H9 (cell line): Measurements from ENCODE around the gene CERS6. TPM values are rescaled to one million over a fixed set of nuclear protein-coding genes. Genes with fewer than 3 reads are reported as not detected.

Experiments
- DNase-seq: peaks from one replicate; pipeline ENCODE4 v3.0.0-alpha.2; 2017
- H2AFZ ChIP-seq: one replicate; pipeline ENCODE4 v1.6.1; 2013; ENCODE audit warnings: mild to moderate bottlenecking, low read length, control low read depth, moderate library complexity
- H2AK5ac ChIP-seq: 2 replicates; pipeline ENCODE4 v1.6.1; 2013; ENCODE audit warnings: low read length, control low read depth, mixed read lengths; ENCODE audit not compliant: insufficient read length
- H2BK120ac ChIP-seq: one replicate; pipeline ENCODE4 v1.6.1; 2013; ENCODE audit warnings: low read depth, mild to moderate bottlenecking, low read length, control low read depth, inconsistent platforms; ENCODE audit not compliant: poor library complexity, severe bottlenecking
- H2BK12ac ChIP-seq: 2 replicates; pipeline ENCODE4 v1.6.1; 2013; ENCODE audit warnings: low read length, control low read depth, mixed read lengths, low read depth; ENCODE audit not compliant: insufficient read length
- H2BK15ac ChIP-seq: 2 replicates; pipeline ENCODE4 v1.6.1; 2013; ENCODE audit warnings: low read depth, low read length, control low read depth
- H2BK20ac ChIP-seq: one replicate; pipeline ENCODE4 v1.6.1; 2013; ENCODE audit warnings: low read depth, mild to moderate bottlenecking, low read length, control low read depth, inconsistent platforms; ENCODE audit not compliant: poor library complexity, severe bottlenecking
- H2BK5ac ChIP-seq: 2 replicates; pipeline ENCODE4 v1.6.1; 2013; ENCODE audit warnings: low read length, control low read depth, mixed read lengths; ENCODE audit not compliant: insufficient read length
- H3K14ac ChIP-seq: 2 replicates; pipeline ENCODE4 v1.6.1; 2013; ENCODE audit warnings: low read length, control low read depth; ENCODE audit not compliant: insufficient read depth
- H3K18ac ChIP-seq: 2 replicates; pipeline ENCODE4 v1.6.1; 2013; ENCODE audit warnings: low read depth, mild to moderate bottlenecking, mixed read lengths, low read length, control low read depth; ENCODE audit not compliant: insufficient read length
- H3K23ac ChIP-seq: 2 replicates; pipeline ENCODE4 v1.6.1; 2013; ENCODE audit warnings: low read length, control low read depth, mixed read lengths, low read depth; ENCODE audit not compliant: insufficient read length
- H3K23me2 ChIP-seq: 2 replicates; pipeline ENCODE4 v1.6.1; 2013; ENCODE audit warnings: low read depth, mild to moderate bottlenecking, mixed read lengths, low read length, control low read depth; ENCODE audit not compliant: insufficient read length, poor library complexity, severe bottlenecking
- H3K27ac ChIP-seq: 2 replicates; pipeline ENCODE4 v1.5.1; 2013; ENCODE audit warnings: low read length, control low read depth, mixed read lengths, low read depth; ENCODE audit not compliant: insufficient read length
- H3K27me3 ChIP-seq: 2 replicates; pipeline ENCODE4 v1.6.1; 2013; ENCODE audit warnings: low read length, control low read depth, inconsistent platforms; ENCODE audit not compliant: insufficient read depth
- H3K4ac ChIP-seq: 2 replicates; pipeline ENCODE4 v1.6.1; 2013; ENCODE audit warnings: low read depth, mild to moderate bottlenecking, control low read depth, inconsistent platforms, low read length, moderate library complexity
- H3K4me1 ChIP-seq: 2 replicates; pipeline ENCODE4 v1.6.1; 2013; ENCODE audit warnings: low read length, control low read depth, inconsistent platforms; ENCODE audit not compliant: insufficient read depth
- H3K4me2 ChIP-seq: 2 replicates; pipeline ENCODE4 v1.6.1; 2013; ENCODE audit warnings: low read length, control low read depth, mixed read lengths; ENCODE audit not compliant: insufficient read length, insufficient read depth
- H3K56ac ChIP-seq: 2 replicates; pipeline ENCODE4 v1.6.1; 2013; ENCODE audit warnings: low read depth, mild to moderate bottlenecking, mixed read lengths, low read length, control low read depth; ENCODE audit not compliant: insufficient read length
- H3K79me1 ChIP-seq: 2 replicates; pipeline ENCODE4 v1.6.1; 2013; ENCODE audit warnings: low read depth, mild to moderate bottlenecking, moderate library complexity, low read length, control low read depth, inconsistent platforms; ENCODE audit not compliant: insufficient read depth, poor library complexity, severe bottlenecking
- H3K79me2 ChIP-seq: 2 replicates; pipeline ENCODE4 v1.6.1; 2013; ENCODE audit warnings: low read length, control low read depth, inconsistent platforms; ENCODE audit not compliant: insufficient read depth
- H3K9ac ChIP-seq: 2 replicates; pipeline ENCODE4 v1.6.1; 2013; ENCODE audit warnings: low read length, control low read depth, mixed read lengths; ENCODE audit not compliant: insufficient read length; ENCODE audit errors: extremely low read depth
- H3K9me3 ChIP-seq: one replicate; pipeline ENCODE4 v1.6.1; 2013; ENCODE audit warnings: low read depth, low read length, inconsistent platforms; ENCODE audit not compliant: control insufficient read depth
- H3T11ph ChIP-seq: one replicate; pipeline ENCODE4 v1.6.1; 2013; ENCODE audit warnings: mild to moderate bottlenecking, low read length, control low read depth, inconsistent platforms
- H4K20me1 ChIP-seq: one replicate; pipeline ENCODE4 v1.6.1; 2013; ENCODE audit not compliant: control insufficient read depth, insufficient read length, insufficient read depth
- H4K5ac ChIP-seq: 2 replicates; pipeline ENCODE4 v1.6.1; 2013; ENCODE audit warnings: low read depth, mild to moderate bottlenecking, mixed read lengths, low read length, control low read depth; ENCODE audit not compliant: insufficient read length
- H4K8ac ChIP-seq: replicated peaks from 2 replicates; pipeline ENCODE4 v1.6.1; 2013; ENCODE audit warnings: low read length, control low read depth, mixed read lengths, low read depth; ENCODE audit not compliant: insufficient read length
- H4K91ac ChIP-seq: 2 replicates; pipeline ENCODE4 v1.6.1; 2013; ENCODE audit warnings: low read depth, mild to moderate bottlenecking, moderate library complexity, mixed read lengths, low read length, control low read depth; ENCODE audit not compliant: insufficient read length
- H3K27ac Mint-ChIP-seq, 3 experiments: 2 replicates in 2 of 3; 3 replicates in 1 of 3; pipeline ENCODE4 v1.8.0; 2020 to 2021; ENCODE audit warnings: mixed read lengths in 3 of 3, mild to moderate bottlenecking in 1 of 3, moderate library complexity in 1 of 3
- H3K27me3 Mint-ChIP-seq: 2 replicates; pipeline ENCODE4 v1.8.0; 2021; ENCODE audit warnings: low read depth, mild to moderate bottlenecking, moderate library complexity, mixed read lengths
- H3K36me3 Mint-ChIP-seq, 3 experiments: 2 replicates in 2 of 3; 3 replicates in 1 of 3; pipeline ENCODE4 v1.8.0; 2020 to 2021; ENCODE audit warnings: low read depth in 3 of 3, mixed read lengths in 3 of 3; ENCODE audit not compliant: insufficient read depth in 1 of 3
- H3K4me1 Mint-ChIP-seq, 2 experiments: 2 replicates each; pipeline ENCODE4 v1.8.0; 2020; ENCODE audit warnings: mixed read lengths in 2 of 2
- H3K4me3 Mint-ChIP-seq, 2 experiments: 2 replicates in 1 of 2; 3 replicates in 1 of 2; pipeline ENCODE4 v1.8.0; 2020 to 2021; ENCODE audit warnings: mild to moderate bottlenecking in 2 of 2, mixed read lengths in 2 of 2, moderate library complexity in 1 of 2
- H3K9me3 Mint-ChIP-seq, 2 experiments: 2 replicates in 1 of 2; 3 replicates in 1 of 2; pipeline ENCODE4 v1.8.0; 2020; ENCODE audit warnings: mild to moderate bottlenecking in 2 of 2, mixed read lengths in 2 of 2, moderate library complexity in 1 of 2
- WGBS: extraction: QIAGEN DNeasy Blood & Tissue Kit; methylation state at CpG from one replicate; pipeline ENCODE4 v1.1.7; 2013; ENCODE audit warnings: missing lambda C conversion rate, low lambda C conversion rate, mixed read lengths; ENCODE audit not compliant: insufficient read length; ENCODE audit errors: extremely low coverage; 5-methylcytosine and 5-hydroxymethylcytosine counted together
- total RNA-seq: library from RNA; stranded (reverse); gene quantifications from 2 replicates; pipeline ENCODE4 v1.2.1, GENCODE V29; 2021
- TF ChIP-seq, protein P1 (sequence below): fragments of 200-600 bp; sonication (generic); conservative IDR thresholded peaks from 3 replicates; pipeline ENCODE4 v1.8.0; 2021; ENCODE audit warnings: antibody characterized with exemption, mild to moderate bottlenecking

CERS6 gene
- total RNA-seq, 1 experiment from 2014 or later, result 17.7 TPM

DNA sequence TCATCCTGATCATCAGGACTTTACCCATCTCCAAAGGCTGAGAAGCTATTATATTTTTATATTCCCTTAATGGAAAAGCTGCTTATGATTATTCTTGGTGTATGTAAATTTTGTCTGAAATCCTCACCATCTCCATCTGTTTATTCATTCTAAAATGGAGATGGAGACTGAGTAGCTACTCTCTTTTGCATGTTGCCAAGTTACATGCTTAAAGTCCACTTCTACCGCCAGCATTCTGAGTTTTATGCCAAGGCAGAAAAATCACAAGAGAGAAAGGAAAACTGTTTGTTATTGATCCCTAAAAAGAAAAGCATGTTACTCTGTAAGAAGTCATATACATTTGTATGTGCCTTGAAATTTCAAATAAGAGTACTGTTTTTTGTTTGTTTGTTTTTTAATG is 252.0 kb downstream of the CERS6 start:
- Histone ChIP-seq H3K27me3 (no peaks in the 10 kb centered on the region), H3K9ac (no peak overlapping the region), H3T11ph (no peak overlapping the region), H3K9me3 (no peaks in the 10 kb centered on the region), H3K18ac (no peak overlapping the region), H4K8ac (no peak overlapping the region), H2BK120ac (no peak overlapping the region), H2BK5ac (no peak overlapping the region), H2BK15ac (no peak overlapping the region), H3K23me2 (no peaks in the 10 kb centered on the region), H3K27ac (no peak overlapping the region), H2BK12ac (no peak overlapping the region), H3K56ac (no peak overlapping the region), H3K79me2 (no peaks in the 10 kb centered on the region), H3K14ac (no peak overlapping the region), H4K5ac (no peak overlapping the region), H3K4ac (no peak overlapping the region), H4K91ac (no peak overlapping the region), H2AK5ac (no peak overlapping the region), H3K4me1 (no peaks in the 10 kb centered on the region), H4K20me1 (no peaks in the 10 kb centered on the region), H3K4me2 (no peak overlapping the region), H2BK20ac (no peak overlapping the region), H3K79me1 (no peaks in the 10 kb centered on the region), H3K23ac (no peak overlapping the region), H2AFZ (no peak overlapping the region)
- no peak overlapping the region for H3K27ac Mint-ChIP-seq
- no peaks in the 10 kb centered on the region for H3K9me3 Mint-ChIP-seq
- no peak for DNase-seq
- H3K4me3 Mint-ChIP-seq, result no peak overlapping the region
- no peaks in the 10 kb centered on the region for H3K27me3 Mint-ChIP-seq
- no peaks in the 10 kb centered on the region for H3K36me3 Mint-ChIP-seq
- WGBS, result no CpG with 5 or more reads among the region's 1 CpG
- peaks cover 6 to 8% of the 10 kb centered on the region in 2 experiments for H3K4me1 Mint-ChIP-seq
- TF ChIP-seq, protein P1, sequence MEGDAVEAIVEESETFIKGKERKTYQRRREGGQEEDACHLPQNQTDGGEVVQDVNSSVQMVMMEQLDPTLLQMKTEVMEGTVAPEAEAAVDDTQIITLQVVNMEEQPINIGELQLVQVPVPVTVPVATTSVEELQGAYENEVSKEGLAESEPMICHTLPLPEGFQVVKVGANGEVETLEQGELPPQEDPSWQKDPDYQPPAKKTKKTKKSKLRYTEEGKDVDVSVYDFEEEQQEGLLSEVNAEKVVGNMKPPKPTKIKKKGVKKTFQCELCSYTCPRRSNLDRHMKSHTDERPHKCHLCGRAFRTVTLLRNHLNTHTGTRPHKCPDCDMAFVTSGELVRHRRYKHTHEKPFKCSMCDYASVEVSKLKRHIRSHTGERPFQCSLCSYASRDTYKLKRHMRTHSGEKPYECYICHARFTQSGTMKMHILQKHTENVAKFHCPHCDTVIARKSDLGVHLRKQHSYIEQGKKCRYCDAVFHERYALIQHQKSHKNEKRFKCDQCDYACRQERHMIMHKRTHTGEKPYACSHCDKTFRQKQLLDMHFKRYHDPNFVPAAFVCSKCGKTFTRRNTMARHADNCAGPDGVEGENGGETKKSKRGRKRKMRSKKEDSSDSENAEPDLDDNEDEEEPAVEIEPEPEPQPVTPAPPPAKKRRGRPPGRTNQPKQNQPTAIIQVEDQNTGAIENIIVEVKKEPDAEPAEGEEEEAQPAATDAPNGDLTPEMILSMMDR, result no peak
